Inflammatory macrophage treated with lipopolysaccharide for 4 hours (primary cell): ENCODE data around the gene CLIC3.
"Not testable (repeated sequence)": the region's sequence is repeated elsewhere in the genome, so short reads cannot be mapped to it uniquely, and the experiment has no call there.

Source experiments
- DNase-seq: peaks from one replicate; pipeline ENCODE4 v3.0.0-alpha.2; 2020

The CLIC3 gene, protein sequence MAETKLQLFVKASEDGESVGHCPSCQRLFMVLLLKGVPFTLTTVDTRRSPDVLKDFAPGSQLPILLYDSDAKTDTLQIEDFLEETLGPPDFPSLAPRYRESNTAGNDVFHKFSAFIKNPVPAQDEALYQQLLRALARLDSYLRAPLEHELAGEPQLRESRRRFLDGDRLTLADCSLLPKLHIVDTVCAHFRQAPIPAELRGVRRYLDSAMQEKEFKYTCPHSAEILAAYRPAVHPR

DNA sequence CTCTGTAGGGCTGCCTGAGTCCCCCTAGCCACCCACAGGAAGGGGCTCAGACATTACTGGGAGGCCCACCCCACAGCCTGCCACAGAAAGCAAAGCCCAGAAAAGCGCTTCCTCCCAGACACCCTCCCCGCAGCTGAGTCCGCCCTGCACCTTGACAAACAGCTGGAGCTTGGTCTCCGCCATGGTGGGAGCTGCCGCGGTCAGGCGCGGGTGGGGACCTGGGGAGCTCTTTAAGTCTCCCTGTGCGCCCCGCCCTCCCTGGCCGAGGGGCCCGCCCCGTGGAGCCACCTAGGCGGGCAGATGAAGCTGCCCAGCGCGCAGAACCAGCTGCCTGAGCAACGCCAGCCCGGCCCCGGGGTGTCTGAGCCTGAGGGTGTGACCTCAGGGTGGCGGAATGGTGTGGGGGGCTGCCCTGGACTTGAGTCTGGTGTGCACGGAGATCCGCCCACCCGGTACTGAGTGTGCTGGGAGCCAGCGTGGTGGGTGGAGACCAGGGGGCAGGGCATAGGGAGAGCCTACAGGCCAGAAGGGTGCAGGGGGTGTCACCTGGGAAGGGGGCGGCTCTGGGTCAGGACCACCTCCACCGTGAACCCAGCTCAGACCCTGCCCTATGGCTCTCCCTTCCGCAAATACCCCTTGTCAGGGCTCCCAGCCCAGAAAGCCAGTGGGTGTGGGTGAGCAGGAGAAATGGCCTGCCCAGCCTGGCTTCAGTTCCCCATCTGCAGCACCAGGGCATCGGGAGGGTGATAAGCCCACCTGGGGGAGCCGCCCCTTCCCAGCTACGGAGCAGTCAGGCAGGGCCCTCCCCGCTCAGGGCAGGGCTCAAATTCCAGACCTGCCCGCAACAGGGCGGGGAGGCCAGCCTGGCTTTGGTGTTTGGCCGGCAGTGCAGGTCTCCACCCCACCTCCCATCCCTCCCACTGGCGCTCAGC, at the start of gene CLIC3:
CLIC3 (minus strand) TSS at position 208 of the 932 bp plus-strand sequence; CDS start at position 183, 25 bp downstream.
- DNase-seq = peak; percentile 11

DNA sequence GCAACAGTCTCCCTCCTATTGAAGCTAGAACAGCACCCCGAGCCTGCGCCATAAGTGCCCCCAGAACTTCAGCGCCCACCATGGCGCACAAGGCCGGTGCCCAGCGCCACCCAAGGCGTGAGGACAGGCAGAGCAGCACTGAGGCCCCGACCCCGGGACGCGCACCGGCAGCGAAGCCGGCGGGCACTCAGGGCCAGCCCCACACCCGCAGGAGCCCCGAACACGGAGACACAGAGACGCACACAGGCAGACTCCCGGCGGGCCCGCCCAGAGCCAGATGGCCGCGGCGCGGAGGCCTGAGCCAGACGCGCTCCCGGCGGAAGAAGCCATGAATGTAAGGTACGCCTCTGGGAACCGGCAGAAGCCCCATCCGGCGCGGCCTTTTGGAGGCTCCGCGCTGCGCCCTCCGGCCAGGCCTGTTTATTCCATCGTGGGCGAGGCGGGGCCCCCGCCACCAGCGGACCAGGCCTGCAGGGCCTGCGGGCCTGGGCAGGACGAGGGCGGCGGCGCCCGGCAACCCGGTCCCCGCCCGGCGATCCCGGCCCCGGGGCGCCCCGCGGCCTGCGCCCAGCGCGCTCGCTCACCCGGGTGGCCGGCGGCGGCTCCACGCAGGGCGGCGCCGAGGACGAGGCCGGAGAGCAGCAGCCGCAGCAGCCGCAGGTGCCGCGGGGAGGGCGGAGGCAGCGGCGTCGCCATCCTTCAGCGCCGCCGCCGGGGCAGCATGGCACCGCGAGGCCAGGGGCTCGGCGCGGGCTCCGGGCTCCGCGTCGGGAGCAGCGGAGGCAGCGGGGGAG, 49.1 kb upstream of the CLIC3 start:
- no peak for DNase-seq

DNA sequence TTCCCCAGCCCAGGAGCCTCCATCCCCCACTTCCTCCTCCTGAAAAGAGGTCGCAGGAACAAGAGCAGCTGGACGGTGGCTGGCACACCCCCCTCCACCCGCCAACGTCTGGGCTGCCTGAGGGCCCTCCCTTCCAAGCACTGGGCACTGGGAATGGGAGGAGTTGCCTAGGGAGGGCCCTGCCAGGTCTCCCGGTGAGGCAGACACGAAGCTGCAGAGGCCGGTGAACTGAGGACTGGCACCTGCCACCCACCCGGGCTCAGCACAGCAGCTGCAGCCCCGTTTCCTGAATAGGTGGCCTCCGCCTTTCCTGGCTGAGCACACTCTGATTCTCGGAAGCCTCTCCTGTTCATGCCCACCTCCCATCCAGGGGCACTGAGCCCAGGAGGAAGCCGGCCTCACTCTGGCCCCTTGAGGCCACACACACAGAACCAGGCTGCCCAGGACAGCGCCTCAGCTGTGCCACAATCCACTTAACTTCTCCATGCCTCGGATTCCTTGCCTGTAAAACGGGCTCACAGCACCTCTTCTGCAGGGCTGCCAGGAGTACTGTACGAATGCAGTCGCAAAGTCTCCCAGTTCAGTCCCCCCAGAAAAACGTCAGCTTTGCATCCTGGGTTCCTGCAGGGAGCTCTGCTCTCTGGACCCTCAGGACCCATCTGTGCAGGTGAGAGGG, 48.3 kb upstream of the CLIC3 start:
- no peak for DNase-seq

DNA sequence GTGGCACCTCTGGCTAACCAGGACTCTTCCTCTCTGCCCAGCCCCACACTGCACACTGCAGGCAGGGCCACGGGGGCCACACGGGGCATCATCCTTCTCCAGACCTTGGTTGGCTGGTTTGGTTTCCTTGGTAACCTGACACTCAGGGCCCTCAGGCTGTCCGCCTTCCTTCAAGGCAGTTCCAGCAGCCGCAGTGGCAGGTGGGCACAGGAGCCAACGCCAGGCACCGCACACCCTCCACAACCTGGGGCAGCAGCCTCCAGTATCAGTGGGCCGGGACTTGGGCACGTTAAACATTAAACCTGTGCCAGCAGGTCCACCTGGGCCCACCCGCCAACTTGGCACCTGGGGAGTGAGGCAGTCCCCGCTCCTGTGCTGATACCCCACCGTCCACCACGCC, 47.7 kb upstream of the CLIC3 start:
- no peak for DNase-seq

DNA sequence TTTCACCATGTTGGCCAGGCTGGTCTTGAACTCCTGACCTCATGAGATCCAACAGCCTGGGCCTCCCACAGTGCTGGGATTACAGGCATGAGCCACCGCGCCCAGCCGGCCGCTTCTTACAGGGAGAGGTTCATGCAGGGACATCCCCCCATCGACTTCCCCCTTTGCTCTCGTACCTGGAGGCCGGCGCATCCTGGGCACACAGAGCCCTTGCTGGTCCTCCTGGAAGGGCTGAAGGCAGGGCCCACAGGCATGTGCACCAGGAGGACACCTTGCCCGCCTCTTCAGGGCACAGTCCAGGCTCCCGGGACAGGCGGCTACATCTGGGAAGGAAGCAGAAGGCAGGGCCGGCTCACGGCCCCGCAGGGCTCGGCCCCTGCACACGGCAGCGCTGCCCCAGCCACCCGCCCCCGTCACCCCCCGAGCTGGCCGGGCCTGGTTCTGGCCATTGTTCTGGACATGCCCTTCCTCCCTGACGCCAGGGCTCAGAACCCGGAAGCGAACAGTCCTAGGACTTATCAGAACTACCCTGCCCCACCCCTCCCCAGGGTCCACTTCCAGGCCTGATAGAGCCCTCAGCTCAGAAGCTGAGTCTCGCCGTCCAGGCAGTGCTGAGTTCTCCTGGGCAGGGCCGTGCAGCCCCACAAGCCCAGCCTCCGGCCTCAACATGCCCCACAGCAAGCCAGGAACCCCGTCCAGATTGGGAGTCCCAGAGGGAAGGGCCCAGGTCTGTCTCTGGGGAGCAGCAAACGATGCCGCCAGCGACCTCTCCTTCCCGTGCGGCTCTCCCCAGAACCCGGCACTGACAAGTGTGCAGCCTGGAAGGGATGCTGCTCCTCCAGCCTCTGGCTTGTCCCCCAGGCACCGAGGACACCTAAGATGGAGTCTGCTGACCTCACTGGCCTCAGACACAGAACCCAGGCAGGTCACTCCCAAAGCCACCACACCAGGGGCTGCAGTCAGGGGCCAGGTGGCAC, 46.7 kb upstream of the CLIC3 start:
- no peak for DNase-seq

DNA sequence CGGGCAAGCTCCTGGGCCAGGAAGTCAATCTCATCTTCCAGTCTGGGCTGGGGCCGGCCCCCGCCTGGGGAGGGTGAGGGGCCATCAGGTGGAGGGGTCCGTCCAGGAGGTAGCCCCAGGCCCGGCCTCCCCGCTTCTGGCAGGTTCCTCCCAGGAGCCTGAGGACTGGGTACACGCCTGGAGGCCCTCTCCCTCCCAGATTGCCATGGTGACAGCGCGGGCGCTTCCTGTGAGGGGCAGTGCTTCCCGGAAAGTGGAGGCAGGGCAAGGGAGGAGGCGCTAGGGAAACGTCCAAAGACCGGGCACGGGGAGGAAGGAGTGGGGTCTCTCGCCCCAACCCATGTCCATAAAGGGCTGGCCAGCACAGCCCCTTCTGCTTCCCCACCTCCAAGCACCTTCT, 44.8 kb upstream of the CLIC3 start:
- no peak for DNase-seq

DNA sequence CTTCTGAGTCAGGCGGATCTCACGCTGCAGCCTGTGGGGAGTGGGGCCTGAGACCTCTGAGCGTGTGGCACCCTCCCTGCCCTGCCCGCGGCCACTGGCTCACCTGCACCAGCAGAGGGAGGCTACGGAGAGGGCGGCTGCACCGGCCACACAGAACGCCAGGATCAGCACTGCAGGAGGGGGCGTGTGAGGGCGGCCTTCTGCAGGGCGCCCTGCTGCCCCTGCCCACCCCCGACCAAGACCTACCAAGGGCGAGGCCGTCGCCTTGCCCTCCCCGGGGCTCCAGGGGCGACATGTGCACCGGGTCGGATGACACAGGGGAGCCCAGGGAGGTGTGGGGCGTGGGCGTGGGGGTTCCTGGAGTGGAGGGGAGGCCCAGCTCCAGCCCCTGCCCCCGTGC, 44.2 kb upstream of the CLIC3 start:
- DNase-seq = no peak

DNA sequence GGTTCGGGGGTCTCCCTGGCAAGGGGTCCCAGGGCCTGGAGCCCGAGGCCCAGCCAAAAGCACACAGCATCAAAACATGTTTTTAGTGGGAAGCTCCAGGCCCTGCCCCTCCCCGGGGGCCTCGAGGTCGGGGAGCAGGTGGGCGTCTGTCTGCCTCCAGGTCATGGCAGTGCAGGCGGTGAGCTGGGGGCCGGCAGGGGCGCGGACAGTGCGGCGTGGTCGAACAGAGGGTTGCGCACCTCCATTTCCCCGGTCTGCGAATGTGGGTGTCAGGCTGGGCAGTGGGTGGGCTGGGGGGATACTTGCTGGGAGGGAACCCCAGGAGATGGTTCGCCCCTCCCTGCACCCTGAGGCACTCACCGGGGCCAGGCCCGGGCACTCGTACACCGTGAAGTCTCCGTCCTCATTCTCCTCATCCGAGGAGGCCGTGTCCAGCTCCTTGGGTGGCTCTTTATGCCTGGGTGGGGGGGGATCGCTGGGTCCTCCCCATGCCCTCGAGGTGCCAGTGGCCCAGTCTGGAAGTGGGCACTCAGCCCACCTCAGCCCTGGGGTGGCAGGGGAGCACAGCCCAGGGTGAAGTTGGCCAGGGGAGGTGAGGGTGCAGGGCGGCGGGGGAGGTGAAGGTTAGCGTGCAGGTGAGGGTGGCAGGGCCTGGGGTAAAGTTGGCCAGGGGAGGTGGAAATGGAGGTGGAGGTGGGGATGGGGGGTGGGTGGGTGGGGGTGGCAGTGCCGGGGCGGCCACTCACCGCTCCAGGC, 43.4 kb upstream of the CLIC3 start:
- no peak for DNase-seq

DNA sequence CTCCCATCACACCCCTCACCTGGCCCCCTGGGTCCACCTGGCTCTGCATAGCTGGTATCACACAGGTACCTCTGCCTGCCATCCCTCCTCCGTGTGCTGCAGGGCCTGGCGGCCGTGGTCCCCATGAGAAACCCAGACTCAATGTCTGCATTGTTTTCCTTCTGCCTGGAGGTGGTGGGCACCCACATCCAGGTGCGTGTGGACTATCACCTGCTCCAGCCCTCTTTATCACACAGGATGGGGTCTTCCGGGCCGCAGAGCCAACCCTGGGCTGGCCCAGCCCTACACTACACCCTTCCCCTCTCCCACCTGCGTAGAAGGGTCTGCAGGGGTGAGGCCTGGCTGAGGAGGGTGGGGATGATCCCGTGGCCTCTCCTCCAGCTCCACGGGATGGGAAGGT, 42.5 kb upstream of the CLIC3 start:
- no peak for DNase-seq

DNA sequence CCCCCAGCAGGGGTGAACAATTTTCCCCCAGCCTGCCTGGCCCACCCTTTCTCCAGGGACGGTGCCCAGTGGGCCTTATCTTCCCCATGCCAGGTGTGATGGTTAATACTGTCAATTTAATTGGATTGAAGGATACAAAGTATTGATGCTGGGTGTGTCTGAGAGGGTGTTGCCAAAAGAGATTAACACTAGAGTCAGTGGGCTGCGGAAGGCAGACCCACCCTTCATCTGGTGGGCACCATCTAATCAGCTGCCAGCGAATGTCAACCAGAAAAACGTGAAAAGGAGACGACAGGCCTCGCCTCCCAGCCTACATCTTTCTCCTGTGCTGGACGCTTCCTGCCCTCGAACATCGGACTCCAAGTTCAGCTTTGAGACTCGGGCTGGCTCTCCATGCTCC, 41.1 kb upstream of the CLIC3 start:
- no peak for DNase-seq

DNA sequence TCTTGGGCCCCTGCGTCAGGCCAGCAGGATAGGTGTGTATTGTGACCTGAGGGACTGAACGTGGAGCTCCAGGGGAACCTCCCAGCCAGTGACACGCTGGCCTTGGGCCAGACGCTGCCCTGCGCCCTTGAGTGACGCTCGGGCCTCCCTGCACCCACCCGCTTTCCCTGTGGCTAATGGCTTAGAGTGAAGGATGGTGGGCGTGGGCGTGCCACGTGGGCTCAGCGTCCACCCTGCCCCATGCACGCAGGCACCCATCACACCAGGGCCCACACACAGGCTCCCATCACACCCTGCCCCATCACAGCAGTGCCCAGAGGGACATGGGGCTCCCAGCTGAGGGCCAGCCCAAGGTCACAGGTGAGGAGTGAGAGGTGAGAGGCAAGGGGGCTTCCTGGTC, 40.7 kb upstream of the CLIC3 start:
- no peak for DNase-seq

DNA sequence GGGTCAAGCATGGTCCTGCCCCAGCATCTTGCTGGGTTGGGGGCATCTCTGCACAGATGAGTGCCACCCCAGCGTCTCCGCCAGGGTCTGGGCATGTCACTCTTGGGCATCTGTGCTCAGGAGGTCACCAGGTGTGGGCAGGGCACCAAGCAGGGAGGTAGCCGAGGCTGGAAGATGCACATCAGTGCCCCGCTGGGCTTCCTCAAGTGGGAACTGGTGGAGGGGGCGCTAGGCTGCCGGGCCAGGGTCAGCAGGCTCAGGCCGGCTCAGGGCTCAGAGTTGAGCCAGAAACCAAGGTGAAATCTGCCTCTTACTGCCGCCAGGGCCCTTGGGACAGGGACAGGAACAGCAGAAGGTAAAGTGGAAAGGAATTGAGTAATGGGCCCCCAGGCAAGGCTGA, 39.6 kb upstream of the CLIC3 start:
- DNase-seq = no peak

DNA sequence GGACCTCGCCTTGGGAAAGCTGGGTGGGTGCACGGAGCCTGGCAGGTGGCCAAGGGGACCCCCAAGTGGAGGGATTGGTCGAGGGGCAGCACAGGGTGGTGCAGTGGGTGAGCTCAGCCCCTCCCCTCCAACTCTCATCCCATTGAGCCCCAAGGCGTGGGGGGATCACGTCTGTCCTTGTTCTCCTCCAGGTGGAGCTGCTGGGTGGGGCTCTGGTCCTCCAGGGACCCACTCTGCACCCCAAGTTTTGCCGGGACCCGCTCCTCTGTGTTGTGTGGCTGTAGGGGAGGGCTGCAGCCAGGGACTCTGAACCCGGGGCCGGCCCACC, 39.1 kb upstream of the CLIC3 start:
- DNase-seq = no peak

DNA sequence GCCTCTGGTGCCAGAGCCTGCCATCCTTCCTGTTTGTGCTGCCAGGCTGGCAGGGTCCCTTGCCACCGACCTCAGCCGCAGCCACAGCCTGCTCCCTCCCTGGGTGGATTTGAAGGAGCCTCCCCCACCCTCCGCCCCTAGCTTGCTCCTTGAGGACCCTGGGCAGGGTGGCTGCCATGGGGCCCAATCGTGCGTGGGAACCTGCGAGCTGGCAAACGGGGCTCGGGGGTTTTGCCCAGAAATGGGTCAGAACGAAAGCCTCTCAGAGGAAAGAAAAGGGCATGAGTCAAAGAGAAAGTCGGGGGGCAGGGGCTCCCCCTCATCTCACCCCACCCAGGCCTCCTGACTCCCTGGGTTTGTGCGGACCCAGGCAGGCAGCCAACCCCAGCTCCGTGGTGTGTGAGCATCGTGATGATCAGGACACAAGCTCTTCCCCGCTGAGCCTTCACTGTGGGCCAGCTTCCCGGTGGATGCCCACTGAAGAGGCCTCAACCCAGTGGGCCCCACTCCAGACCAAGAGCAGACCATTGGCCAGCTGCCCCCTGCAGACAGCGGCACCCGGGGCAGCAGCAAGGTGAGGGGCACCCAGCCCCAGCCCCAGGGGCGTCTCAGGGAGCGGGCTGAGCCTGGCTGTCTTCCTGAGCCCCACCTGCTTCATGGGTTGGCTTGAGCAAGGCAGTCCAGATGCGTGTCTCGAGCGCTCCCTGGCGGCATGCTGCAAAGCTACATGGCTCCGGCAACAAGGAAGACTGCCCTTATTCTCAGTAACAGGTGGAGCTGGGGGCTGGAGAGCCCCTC, 38.5 kb upstream of the CLIC3 start:
- DNase-seq = peak; percentile 81

DNA sequence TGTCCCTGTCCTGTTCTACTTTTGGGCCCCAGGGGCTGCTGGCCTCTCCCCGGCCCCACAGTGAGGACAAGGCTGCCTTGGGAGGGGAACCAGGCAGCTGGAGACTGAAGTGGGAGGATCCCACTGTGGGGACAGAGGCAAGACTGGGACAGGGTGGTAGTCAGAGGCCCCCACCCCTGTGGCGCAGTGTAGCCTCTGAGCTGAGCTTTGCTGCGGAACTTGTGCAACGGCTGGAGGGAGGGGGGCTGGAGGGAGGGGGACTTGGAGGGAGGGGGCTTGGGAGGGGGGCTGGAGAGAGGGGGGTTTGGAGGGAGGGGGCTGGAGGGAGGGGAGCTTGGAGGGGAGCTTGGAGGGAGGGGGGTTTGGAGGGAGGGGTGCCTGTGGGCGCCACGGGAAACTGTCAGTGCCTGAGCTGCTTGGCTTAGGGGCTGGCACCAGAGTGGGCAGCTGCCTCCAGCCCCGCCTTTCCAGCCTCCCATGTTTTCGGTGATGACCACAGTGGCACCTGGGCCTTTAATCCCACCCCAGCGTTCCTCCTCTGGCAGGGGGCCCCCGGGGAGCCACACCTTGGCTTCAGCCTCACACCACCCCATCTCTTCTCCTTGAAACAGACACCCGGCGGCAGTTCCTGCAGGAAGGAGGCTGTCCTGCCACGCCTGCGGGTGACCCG, 37.8 kb upstream of the CLIC3 start:
- peak; percentile 29 for DNase-seq

DNA sequence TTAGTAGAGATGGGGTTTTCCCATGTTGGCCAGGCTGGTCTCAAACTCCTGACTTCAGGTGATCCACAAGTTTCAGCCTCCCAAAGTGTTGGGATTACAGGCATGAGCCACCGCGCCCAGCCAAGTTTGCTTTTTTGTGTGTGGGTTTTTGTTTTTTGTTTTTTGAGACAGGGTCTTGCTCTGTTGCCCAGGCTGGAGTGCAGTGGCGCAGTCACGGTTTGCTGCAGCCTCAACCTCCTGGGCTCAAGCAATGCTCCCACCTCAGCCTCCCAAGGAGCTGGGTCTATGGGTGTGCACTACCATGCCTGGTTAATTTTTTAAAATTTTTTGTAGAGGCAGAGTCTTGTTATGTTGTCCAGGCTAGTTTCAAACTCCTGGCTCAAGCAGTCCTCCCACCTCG, 37.1 kb upstream of the CLIC3 start:
- DNase-seq = not testable (repeated sequence)

DNA sequence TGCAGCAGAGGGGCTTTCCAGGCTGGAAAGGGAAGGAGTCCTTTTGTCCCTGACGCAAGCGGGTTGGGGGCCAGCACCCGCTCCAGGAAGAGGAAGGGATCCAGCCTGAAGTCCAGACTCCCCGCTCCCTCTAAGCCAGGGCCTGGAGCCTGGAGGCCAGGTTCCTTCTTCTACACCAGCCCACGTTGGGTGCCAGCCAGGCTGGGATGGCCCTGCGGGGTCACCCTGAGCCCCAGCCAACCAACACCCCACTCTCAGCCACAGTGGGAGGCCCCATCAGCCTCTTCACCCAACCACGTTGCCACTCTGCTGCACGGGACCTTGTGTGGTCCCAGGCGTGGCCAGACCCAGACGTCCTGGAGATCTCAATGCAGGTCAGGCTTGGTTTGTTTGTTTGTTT, 36.5 kb upstream of the CLIC3 start:
- DNase-seq = peak; percentile 79

DNA sequence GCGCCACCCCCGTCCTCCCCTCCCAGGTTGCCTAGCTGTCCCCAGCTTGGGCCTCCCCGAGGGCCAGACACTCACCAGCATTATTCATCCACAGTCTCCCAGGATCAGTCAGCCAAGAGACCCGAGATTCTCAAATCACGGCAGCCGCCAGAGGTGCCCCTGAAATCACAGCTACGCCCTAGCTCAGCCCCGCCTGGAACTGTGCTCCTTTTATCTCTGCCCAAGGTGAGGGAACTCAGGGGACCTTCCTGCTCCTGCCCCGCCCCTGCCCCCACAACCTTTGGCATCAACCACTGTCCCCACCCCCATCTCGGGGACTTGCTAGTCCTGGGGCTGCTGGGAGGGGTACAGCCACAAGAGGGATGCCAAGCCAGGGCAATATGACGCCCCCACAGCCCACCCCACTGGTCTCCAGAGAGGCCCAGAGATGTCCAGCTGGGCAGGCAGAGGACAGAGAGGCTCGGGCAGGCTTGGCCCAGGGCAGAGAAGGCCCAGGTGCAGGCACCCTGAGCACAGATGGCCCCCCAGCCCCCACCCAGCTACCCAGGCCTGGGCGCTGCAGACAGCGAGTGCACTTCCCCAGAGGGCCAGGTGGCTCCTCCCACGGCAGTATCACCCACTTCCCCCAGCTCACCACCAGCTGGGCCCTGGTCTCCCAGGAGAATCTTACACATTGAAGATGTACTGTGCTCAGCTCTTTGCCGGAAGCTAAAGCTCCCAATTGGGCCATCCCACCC, 35.7 kb upstream of the CLIC3 start, which contains the start of gene FUT7:
FUT7 (minus strand) TSS at position 185 of the 737 bp plus-strand sequence; CDS start at position 88, 97 bp downstream.
- DNase-seq = peak; percentile 26
